ENCODE data around the gene PRKAR1B.

GRCh38 chr7:776381-776780 lies 49.3 kb upstream of the PRKAR1B start:
- TF ChIP-seq CTCF (IDR thresholded peaks at IDR 0.05), result no peak
- TF ChIP-seq EZH2 (IDR thresholded peaks at IDR 0.05; ENCODE audit: borderline replicate concordance, insufficient read depth, low read depth, low read length, poor library complexity, severe bottlenecking), result no peak

Measured in B cell (primary cell).